K562 (cell line): ENCODE results near the gene PIP5K1B. TPM values are rescaled to one million over a fixed set of nuclear protein-coding genes. Genes with fewer than 3 reads are reported as not detected.
A peak's percentile ranks its signal among the peaks of the same experiment; 100 is the strongest.

ENCODE experiments used
- ATAC-seq: fragments of 200-7000 bp; cut with Tn5 transposase; 3 replicates; pipeline ENCODE4 v1.9.1; 2020; ENCODE audit warnings: moderate library complexity
- BruUV-seq: library from RNA; stranded (reverse); fragments of 400-500 nt; replicated peaks from 2 replicates; lab custom pipeline; 2021; lab: Mats Ljungman, UMichigan
- CTCF ChIA-PET: fragments of 300-600 bp; formaldehyde crosslinking; extraction: SDS; loops from one replicate; lab custom pipeline; 2021; ENCODE audit warnings: low intra/inter-chr PET ratio; lab: Yijun Ruan, JAX
- POLR2A ChIA-PET: fragments of 300-600, 350-650 bp; sonication (Branson Sonifier 250); formaldehyde crosslinking; extraction: SDS; loops from one replicate; lab custom pipeline; 2021; ENCODE audit warnings: antibody characterized with exemption, inconsistent platforms; lab: Yijun Ruan, JAX
- DNase-seq, 4 experiments: peaks; one replicate each; pipeline versions ENCODE4 v3.0.0 to v3.0.0-alpha.2; 2011 to 2018; ENCODE audit warnings: low spot score in 3 of 4, mixed read lengths in 3 of 4; ENCODE audit errors: extremely low read depth in 1 of 4
- FAIRE-seq: peaks from 2 replicates; lab custom pipeline; 2011; peaks lifted over from hg19 to GRCh38; lab: Jason Lieb, UNC
- H2AFZ ChIP-seq: 2 replicates; pipeline ENCODE4 v1.6.0; 2011; ENCODE audit warnings: low read depth, low read length, control low read depth, inconsistent platforms
- H3K27ac ChIP-seq: fragments of 200-600 bp; 3 replicates; pipeline ENCODE4 v1.8.0; 2011; ENCODE audit warnings: low read depth, mild to moderate bottlenecking, control low read depth, inconsistent platforms, low read length, moderate library complexity, mixed read lengths; ENCODE audit errors: extremely low read depth
- H3K27me3 ChIP-seq, 2 experiments: fragments of 300-600 bp in 1 of 2; 2 replicates in 1 of 2; 3 replicates in 1 of 2; pipeline versions ENCODE4 v1.6.0 to v1.8.0; 2011; ENCODE audit warnings: inconsistent platforms in 2 of 2, low read length in 2 of 2, mild to moderate bottlenecking in 1 of 2, mixed read lengths in 1 of 2, moderate library complexity in 1 of 2; ENCODE audit not compliant: control insufficient read depth in 2 of 2, insufficient read depth in 2 of 2
- H3K36me3 ChIP-seq: fragments of 300-600 bp; 3 replicates; pipeline ENCODE4 v1.8.0; 2011; ENCODE audit warnings: mild to moderate bottlenecking, low read length, inconsistent platforms; ENCODE audit not compliant: control insufficient read depth, insufficient read depth
- H3K4me1 ChIP-seq, 2 experiments: fragments of 200-600 bp in 1 of 2; replicated peaks in 1 of 2; 2 replicates in 1 of 2; 3 replicates in 1 of 2; pipeline versions ENCODE4 v1.5.1 to v1.8.0; 2011; ENCODE audit warnings: inconsistent platforms in 2 of 2, low read length in 2 of 2, mild to moderate bottlenecking in 1 of 2, mixed read lengths in 1 of 2, moderate library complexity in 1 of 2; ENCODE audit not compliant: control insufficient read depth in 2 of 2, insufficient read depth in 2 of 2
- H3K4me2 ChIP-seq: 2 replicates; pipeline ENCODE4 v1.6.1; 2011; ENCODE audit warnings: low read length, control low read depth, inconsistent platforms, mixed read lengths; ENCODE audit not compliant: insufficient read depth
- H3K4me3 ChIP-seq: fragments of 200-600 bp; sonication (generic), shearing (Covaris generic); 2 replicates; pipeline ENCODE4 v1.5.1; 2016; ENCODE audit warnings: control low read depth, inconsistent platforms
- H3K79me2 ChIP-seq: fragments of 200-600 bp; 3 replicates; pipeline ENCODE4 v1.8.0; 2011; ENCODE audit warnings: low read length, inconsistent platforms; ENCODE audit not compliant: control insufficient read depth, insufficient read depth
- H3K9ac ChIP-seq, 2 experiments: 2 replicates each; pipeline versions ENCODE4 v1.6.0 to v1.6.1; 2011; ENCODE audit warnings: low read depth in 2 of 2, low read length in 2 of 2, control low read depth in 1 of 2, inconsistent platforms in 1 of 2, mild to moderate bottlenecking in 1 of 2, mixed read lengths in 1 of 2; ENCODE audit not compliant: insufficient read depth in 1 of 2
- H3K9me1 ChIP-seq: one replicate; pipeline ENCODE4 v1.6.0; 2011; ENCODE audit warnings: inconsistent platforms, mild to moderate bottlenecking, low read length, moderate library complexity; ENCODE audit not compliant: control insufficient read depth, insufficient read depth
- H3K9me3 ChIP-seq: replicated peaks from 2 replicates; pipeline ENCODE4 v1.5.1; 2011; ENCODE audit warnings: low read depth, low read length, inconsistent platforms; ENCODE audit not compliant: control insufficient read depth, insufficient read depth
- H4K20me1 ChIP-seq: replicated peaks from 2 replicates; pipeline ENCODE4 v1.6.1; 2011; ENCODE audit warnings: low read length, inconsistent platforms, mixed read lengths; ENCODE audit not compliant: control insufficient read depth, insufficient read depth
- CBFA2T3 ChIP-seq: fragments of 450-650 bp; IDR thresholded peaks from 2 replicates; pipeline ENCODE4 v1.6.1; 2017
- CREBBP ChIP-seq: IDR thresholded peaks from one replicate; pipeline ENCODE4 v1.6.1; 2012; ENCODE audit warnings: low read depth, mild to moderate bottlenecking, control low read depth, inconsistent platforms, low read length
- E2F4 ChIP-seq: sonication (generic); formaldehyde crosslinking; IDR thresholded peaks from 2 replicates; pipeline ENCODE4 v1.8.0; 2022; ENCODE audit warnings: mild to moderate bottlenecking, low read depth, missing genetic modification reagents
- ETV1 ChIP-seq: fragments of 450-650 bp; conservative IDR thresholded peaks from 2 replicates; pipeline ENCODE4 v1.6.1; 2016; ENCODE audit warnings: missing genetic modification characterization, control low read depth, low read depth, missing compliant biosample characterization
- FOSL1 ChIP-seq: fragments of 200-800 bp; sonication (Bioruptor generic); conservative IDR thresholded peaks from 2 replicates; pipeline ENCODE4 v1.6.1; 2016; ENCODE audit warnings: missing genetic modification characterization, missing compliant biosample characterization
- HDGF ChIP-seq: fragments of 450-650 bp; IDR thresholded peaks from 2 replicates; pipeline ENCODE4 v1.6.1; 2016
- HMBOX1 ChIP-seq: sonication (generic); IDR thresholded peaks from 2 replicates; pipeline ENCODE4 v1.6.1; 2016
- HMG20B ChIP-seq: fragments of 250-450 bp; sonication (Bioruptor Pico); IDR thresholded peaks from 2 replicates; pipeline ENCODE4 v1.5.0; 2021; ENCODE audit warnings: mild to moderate bottlenecking
- L3MBTL2 ChIP-seq: fragments of 450-650 bp; IDR thresholded peaks from 2 replicates; pipeline ENCODE4 v1.6.1; 2016; ENCODE audit warnings: mild to moderate bottlenecking, moderate library complexity
- NFE2 ChIP-seq: IDR thresholded peaks from 2 replicates; pipeline ENCODE4 v1.6.1; 2014; ENCODE audit warnings: antibody characterized with exemption, low read depth
- PBX2 ChIP-seq, 2 experiments: IDR thresholded peaks in 1 of 2; conservative IDR thresholded peaks in 1 of 2; 2 replicates each; pipeline ENCODE4 v1.6.1; 2016; ENCODE audit warnings: low read depth in 2 of 2, mild to moderate bottlenecking in 1 of 2, missing compliant biosample characterization in 1 of 2, missing genetic modification characterization in 1 of 2, moderate library complexity in 1 of 2
- PTBP1 ChIP-seq: fragments of 200-400 bp; formaldehyde crosslinking; IDR thresholded peaks from 2 replicates; pipeline ENCODE4 v1.6.1; 2017; ENCODE audit warnings: low read depth, low read length
- RB1 ChIP-seq: fragments of 450-650 bp; IDR thresholded peaks from 2 replicates; pipeline ENCODE4 v1.6.1; 2017; ENCODE audit warnings: low read depth, mild to moderate bottlenecking
- RBM14 ChIP-seq: fragments of 200-400 bp; formaldehyde crosslinking; IDR thresholded peaks from 2 replicates; pipeline ENCODE4 v1.6.1; 2018; ENCODE audit warnings: low read depth, mild to moderate bottlenecking, low read length, moderate library complexity, borderline replicate concordance; ENCODE audit not compliant: insufficient read depth
- RHOXF2B ChIP-seq: fragments of 250-450 bp; sonication (Bioruptor Pico); conservative IDR thresholded peaks from 2 replicates; pipeline ENCODE4 v1.5.1; 2021
- SMAD2 ChIP-seq: fragments of 150-350 bp; IDR thresholded peaks from 2 replicates; pipeline ENCODE4 v1.6.1; 2014; ENCODE audit warnings: low read depth, mild to moderate bottlenecking, low read length
- WHSC1 ChIP-seq: IDR thresholded peaks from one replicate; pipeline ENCODE4 v1.6.1; 2012; ENCODE audit warnings: low read length, control low read depth, inconsistent platforms
- ZNF277 ChIP-seq: fragments of 250-450 bp; sonication (Bioruptor Pico); IDR thresholded peaks from 2 replicates; pipeline ENCODE4 v1.8.0; 2022; ENCODE audit warnings: inconsistent platforms, mild to moderate bottlenecking, moderate library complexity, borderline replicate concordance
- ZNF766 ChIP-seq: fragments of 200-800 bp; sonication (Bioruptor generic); conservative IDR thresholded peaks from 2 replicates; pipeline ENCODE4 v1.6.1; 2016; ENCODE audit warnings: missing genetic modification characterization, missing compliant biosample characterization
- WGBS: fragments of 100-300 bp; shearing (Covaris generic); methylation state at CpG from one replicate; pipeline ENCODE4 v1.1.6; 2016; ENCODE audit warnings: low coverage, mixed read lengths; ENCODE audit not compliant: insufficient coverage; ENCODE audit errors: missing lambda C conversion rate; 5-methylcytosine and 5-hydroxymethylcytosine counted together
- in situ Hi-C: fragments of 300-500 bp; cut with MboI; formaldehyde crosslinking; loops from 4 replicates; pipeline ENCODE4 v1.15.0; 2018; ENCODE audit warnings: inconsistent platforms, mixed read lengths
- intact Hi-C: fragments of 100-400 bp; cut with micrococcal nuclease; formaldehyde crosslinking; loops from 2 replicates; pipeline ENCODE4 v1.14.2; 2022
- polyA plus RNA-seq, 8 experiments: library from polyadenylated mRNA; depleted of rRNA in 4 of 8; stranded (reverse) in 5 of 8; unstranded in 3 of 8; fragments of >200 nt; fragmentation: Nextera tagmentation in 2 of 8; fragmentation: Illumina TruSeq in 1 of 8; extraction: Ambion mirVana in 2 of 8; extraction: Trizol in 1 of 8; gene quantifications; 2 replicates each; pipeline versions ENCODE4 v1.2.1 to v1.2.3, GENCODE V29; 2011 to 2014; ENCODE audit warnings: inconsistent platforms in 1 of 8, missing spikeins in 1 of 8
- total RNA-seq, 7 experiments: library from RNA; depleted of rRNA in 6 of 7; stranded (reverse); fragments of >200 nt in 6 of 7; fragmentation: Illumina TruSeq in 2 of 7; extraction: Trizol in 2 of 7; gene quantifications; 2 replicates each; pipeline versions ENCODE4 v1.2.1 to v1.2.3, GENCODE V29; 2011 to 2021; ENCODE audit warnings: low replicate concordance in 1 of 7

PIP5K1B gene
- total and polyA plus RNA-seq, 9 of the 15 experiments (the other 6 are each of a cell fraction or from before 2014, with no cell fraction given), result 3.1 to 12.9 (median 7.4) TPM

GRCh38 chr9:68725070-68725469, 20.0 kb downstream of the PIP5K1B start:
- Histone ChIP-seq H3K27ac (no peak overlapping the region), H2AFZ (peak overlapping the region; percentile 49; the same call in 1 of the 2 replicates), H3K36me3 (no peaks in the 10 kb centered on the region), H3K4me3 (no peak overlapping the region), H3K9ac (no peak overlapping the region), H3K9me1 (no peaks in the 10 kb centered on the region), H3K27me3 (no peaks in the 10 kb centered on the region), H3K4me1 (peaks cover 8 to 25% of the 10 kb centered on the region in 2 experiments; a peak in 4 of 5 replicates), H3K9me3 (no peaks in the 10 kb centered on the region), H3K4me2 (no peak overlapping the region), H4K20me1 (no peaks in the 10 kb centered on the region), H3K79me2 (peaks cover 48% of the 10 kb centered on the region)
- FAIRE-seq (peak; percentile 89), DNase-seq (peak in 1 of 4 experiments; percentile 62), ATAC-seq (peak; percentile 67)
- ChIA-PET CTCF (no interaction called here), POLR2A (no interaction called here)
- in situ Hi-C loops, result no loop called here
- no TSS peak for BruUV-seq
- 7% methylated on average over 3 of the region's 3 CpGs for WGBS
- intact Hi-C loops, result no loop called here
- TF ChIP-seq ETV1, result no peak
- no peak for TF ChIP-seq RHOXF2B (CRISPR knock-in tag)
- TF ChIP-seq HMG20B (CRISPR knock-in tag), result no peak
- TF ChIP-seq RBM14, result no peak
- no peak for TF ChIP-seq HMBOX1
- TF ChIP-seq PBX2 (CRISPR knock-in tag; IDR thresholded peaks at IDR 0.05; ENCODE audit: low read depth), result no peak
- no peak for TF ChIP-seq PBX2 (tag; conservative IDR thresholded peaks at IDR 0.05; ENCODE audit: low read depth)
- TF ChIP-seq SMAD2, result no peak
- peak; percentile 69 for TF ChIP-seq FOSL1 (tag)
- 0 out of 2 replicates have a peak, but pooled peaks have one; percentile 6 for TF ChIP-seq NFE2
- no peak for TF ChIP-seq RB1
- TF ChIP-seq L3MBTL2, result no peak
- TF ChIP-seq ZNF766, result no peak
- TF ChIP-seq CREBBP, result no peak
- TF ChIP-seq WHSC1, result no peak
- no peak for TF ChIP-seq PTBP1
- TF ChIP-seq E2F4, result no peak
- TF ChIP-seq ZNF277 (CRISPR knock-in tag), result no peak
- no peak for TF ChIP-seq CBFA2T3
- no peak for TF ChIP-seq HDGF
